Measurements from ENCODE around the gene SNRPB.
A peak's percentile ranks its signal among the peaks of the same experiment; 100 is the strongest.

The SNRPB gene

DNA sequence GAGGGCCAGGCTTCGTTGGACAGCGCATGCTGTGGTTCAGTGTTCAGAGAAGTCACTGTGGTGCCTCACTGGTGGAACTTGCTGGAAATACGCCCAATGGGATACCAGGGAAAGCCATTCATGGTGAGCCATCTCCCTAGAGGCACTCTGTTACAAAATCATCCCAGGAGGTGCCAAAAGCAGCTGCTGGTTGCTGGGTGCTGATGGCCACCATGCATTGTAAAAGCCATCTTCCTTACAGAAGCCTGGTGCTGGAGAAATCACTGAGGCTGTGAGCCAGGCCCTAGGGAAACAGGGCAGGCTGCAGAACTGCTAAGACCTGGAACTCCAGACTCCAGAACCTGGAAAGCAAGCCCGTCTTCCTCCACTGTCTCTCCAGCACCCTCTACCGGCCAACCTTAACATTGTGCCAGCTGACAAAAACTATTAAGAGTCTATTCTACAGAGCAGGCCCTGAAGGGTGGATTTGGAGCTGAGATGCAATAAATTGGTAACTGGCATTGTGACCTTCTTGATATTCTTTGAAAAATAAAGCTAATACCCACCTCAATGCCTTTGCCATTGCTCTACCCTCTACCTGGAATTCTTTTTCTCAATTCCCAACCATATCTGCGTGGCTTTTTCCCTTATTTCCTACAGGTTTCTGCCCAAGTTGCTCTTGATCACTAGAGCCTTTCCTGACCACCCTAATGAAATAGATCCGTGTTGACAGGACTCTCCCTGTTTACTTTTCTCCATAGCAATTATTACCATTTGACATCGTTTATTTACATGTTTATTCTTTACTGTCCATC is 18.5 kb downstream of the SNRPB start:
- peak; percentile 89 for TF ChIP-seq CTCF (conservative IDR thresholded peaks at IDR 0.05; ENCODE audit: low read depth, low read length)
- no peak overlapping the region for H3K4me3 ChIP-seq (ENCODE audit: low read length)
- peak; percentile 22 for DNase-seq (ENCODE audit: low read depth)

DNA sequence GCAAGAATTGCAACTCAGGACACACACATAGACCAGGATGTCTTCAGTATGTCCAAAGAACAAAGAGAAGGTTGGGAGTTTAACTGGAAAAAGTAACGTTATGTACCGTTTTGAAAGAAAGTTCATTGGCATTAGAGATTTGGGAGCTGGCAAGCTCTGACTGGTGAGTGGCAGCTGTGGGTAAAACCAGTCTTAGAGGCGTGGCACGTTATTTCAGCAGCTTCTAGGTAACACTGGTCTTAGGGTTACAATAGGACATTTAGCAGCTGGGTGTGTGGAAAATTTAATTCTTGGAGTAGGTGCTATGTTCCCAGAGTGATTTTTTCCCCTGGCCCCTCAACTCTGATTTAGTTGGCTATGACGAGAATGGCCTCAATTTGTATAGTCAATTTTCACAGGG is 19.2 kb downstream of the SNRPB start:
- no peak overlapping the region for H3K4me3 ChIP-seq (ENCODE audit: low read length)
- DNase-seq (ENCODE audit: low read depth): no peak
- TF ChIP-seq CTCF (conservative IDR thresholded peaks at IDR 0.05; ENCODE audit: low read depth, low read length): no peak

DNA sequence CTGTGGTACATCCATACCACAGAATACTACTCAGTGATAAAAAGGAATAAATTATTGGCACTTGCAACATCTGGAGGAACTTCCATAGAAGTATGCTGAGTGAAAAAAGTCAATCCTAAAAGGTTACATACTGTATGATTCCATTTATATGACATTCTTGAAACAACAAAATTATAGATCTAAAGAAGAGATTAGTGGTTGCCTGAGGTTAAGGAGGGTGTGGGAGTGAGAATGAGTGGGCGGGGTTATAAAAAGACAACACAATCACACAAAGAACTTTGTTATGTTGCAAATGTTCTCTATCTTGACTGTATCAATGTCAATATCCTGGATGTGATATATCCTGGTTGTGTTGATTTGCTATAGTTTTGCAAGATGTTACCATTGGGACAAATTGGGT is 21.2 kb downstream of the SNRPB start:
- H3K4me3 ChIP-seq (ENCODE audit: low read length): no peak overlapping the region
- no peak for TF ChIP-seq CTCF (conservative IDR thresholded peaks at IDR 0.05; ENCODE audit: low read depth, low read length)
- no peak for DNase-seq (ENCODE audit: low read depth)

- TF ChIP-seq CTCF (conservative IDR thresholded peaks at IDR 0.05; ENCODE audit: low read depth, low read length): no peak
- no peak for DNase-seq (ENCODE audit: low read depth)
- no peak overlapping the region for H3K4me3 ChIP-seq (ENCODE audit: low read length)
Measured at GRCh38 chr20:2446845-2447244, 23.7 kb downstream of the SNRPB start.

- no peak overlapping the region for H3K4me3 ChIP-seq (ENCODE audit: low read length)
- no peak for DNase-seq (ENCODE audit: low read depth)
- no peak for TF ChIP-seq CTCF (conservative IDR thresholded peaks at IDR 0.05; ENCODE audit: low read depth, low read length)
Measured at GRCh38 chr20:2431185-2431584, 39.4 kb downstream of the SNRPB start.

DNA sequence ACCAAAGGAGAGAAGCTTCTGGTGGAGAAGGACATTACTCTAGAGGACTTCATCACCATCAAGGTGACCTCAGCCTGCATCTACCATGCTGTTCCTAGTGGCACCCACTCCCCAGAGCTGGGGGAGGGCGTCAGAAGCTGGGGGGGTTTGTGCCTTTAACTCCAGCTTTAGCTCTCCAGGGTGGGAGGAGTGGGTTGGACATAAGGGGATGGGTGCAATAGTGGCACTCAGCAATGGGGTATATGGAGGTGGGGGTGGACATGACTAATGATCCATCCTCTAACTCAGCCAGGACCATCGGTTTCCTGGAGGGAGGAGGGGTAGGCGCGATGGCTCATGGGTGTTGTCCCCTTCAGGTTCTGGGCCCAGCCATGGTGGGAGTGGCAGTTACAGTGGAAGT is 40.1 kb downstream of the SNRPB start:
- DNase-seq (ENCODE audit: low read depth): no peak
- TF ChIP-seq CTCF (conservative IDR thresholded peaks at IDR 0.05; ENCODE audit: low read depth, low read length): no peak

GRCh38 chr20:2429051-2429450 is 41.5 kb downstream of the SNRPB start:
- no peak overlapping the region for H3K4me3 ChIP-seq (ENCODE audit: low read length)
- no peak for TF ChIP-seq CTCF (conservative IDR thresholded peaks at IDR 0.05; ENCODE audit: low read depth, low read length)
- no peak for DNase-seq (ENCODE audit: low read depth)

More for the DNA sequence above, 40.1 kb downstream of the SNRPB start:
- H3K4me3 ChIP-seq (ENCODE audit: low read length): no peak overlapping the region

Measured in retinal pigment epithelial cell (primary cell).